Activated CD4-positive, alpha-beta T cell treated with anti-CD3 and anti-CD28 coated beads, Interleukin-2, amount 50 U/mL, for 1 hour (primary cell): Measurements from ENCODE around the gene CGB7.
"Not testable (repeated sequence)": the region's sequence is repeated elsewhere in the genome, so short reads cannot be mapped to it uniquely, and the experiment has no call there.

Experiments
- DNase-seq: peaks from one replicate; pipeline ENCODE4 v3.0.0-alpha.2; 2020

Gene CGB7

DNA sequence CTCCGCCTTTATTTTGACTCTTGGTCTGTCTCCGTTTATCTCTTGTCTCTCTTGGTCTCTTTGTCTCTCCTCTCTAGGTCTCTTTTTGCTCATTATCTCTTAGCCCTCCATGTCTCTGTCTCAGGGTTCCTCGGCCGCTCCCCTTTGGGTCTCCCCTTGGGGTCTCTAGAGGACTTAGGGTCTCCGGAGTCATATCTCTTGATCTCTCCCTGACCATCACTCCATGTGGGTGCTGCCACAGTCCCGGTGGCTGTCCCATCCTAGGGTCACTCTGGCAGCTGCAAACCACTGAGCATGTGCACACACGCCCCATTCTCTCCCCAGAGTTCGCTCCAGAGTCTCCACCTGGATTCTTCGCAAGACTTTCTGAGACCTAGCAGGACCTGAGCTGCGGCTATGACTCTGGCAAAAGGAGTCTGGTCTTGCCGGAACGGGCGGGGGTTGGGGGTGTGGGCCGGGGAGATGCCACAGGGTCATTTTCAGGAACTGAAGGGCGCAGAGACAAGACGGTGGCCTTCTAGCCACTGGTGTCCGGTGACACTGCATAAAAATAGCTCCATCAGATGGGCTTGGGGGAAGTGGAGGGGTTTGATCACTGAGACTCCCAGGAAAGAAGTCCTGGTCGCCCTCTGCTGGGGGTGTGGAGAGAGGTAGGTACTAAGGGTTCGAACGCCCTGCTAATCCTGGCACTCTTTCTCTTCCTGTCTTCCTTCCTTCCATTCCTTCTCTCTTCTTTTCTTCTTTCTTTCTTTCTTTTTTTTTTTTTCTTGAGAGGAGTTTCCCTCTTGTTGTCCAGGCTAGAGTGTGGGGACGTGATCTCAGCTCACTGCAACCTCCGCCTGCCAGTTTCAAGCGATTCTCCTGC is 16.2 kb upstream of the CGB7 start:
- no peak for DNase-seq

DNA sequence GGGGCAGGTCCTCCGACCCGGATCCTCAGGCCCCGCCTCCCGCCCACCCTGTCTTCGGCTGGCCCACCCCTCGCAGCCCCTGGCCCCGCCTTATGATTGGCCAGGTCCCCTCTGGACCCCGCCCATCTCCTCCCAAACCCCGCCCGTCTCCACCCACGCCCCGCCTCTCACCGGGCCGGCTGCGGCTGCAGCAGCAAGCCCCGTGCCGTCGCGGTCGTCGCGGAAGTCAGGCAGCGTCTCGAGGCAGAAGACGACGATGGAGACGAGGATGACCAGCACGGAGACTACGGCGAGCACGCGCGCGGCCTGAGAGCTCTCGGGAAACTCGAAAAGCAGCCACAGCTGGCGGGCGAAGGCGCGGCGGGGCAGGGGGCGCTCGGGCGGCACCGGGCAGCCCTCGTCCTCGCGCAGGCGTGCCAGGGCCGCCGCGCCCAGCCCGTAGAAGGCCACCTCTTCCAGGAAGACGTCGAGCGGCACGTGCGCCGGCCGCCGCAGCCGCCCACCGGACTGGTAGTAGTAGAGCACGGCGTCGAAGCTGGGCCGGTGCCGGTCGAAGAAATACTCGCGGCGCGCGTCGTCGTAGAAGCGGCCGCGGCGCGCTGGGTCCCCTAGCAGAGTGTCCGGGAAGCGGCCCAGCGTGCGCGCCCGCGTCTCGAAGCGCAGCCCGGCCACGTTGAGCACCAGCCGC is 14.5 kb upstream of the CGB7 start:
- no peak for DNase-seq

DNA sequence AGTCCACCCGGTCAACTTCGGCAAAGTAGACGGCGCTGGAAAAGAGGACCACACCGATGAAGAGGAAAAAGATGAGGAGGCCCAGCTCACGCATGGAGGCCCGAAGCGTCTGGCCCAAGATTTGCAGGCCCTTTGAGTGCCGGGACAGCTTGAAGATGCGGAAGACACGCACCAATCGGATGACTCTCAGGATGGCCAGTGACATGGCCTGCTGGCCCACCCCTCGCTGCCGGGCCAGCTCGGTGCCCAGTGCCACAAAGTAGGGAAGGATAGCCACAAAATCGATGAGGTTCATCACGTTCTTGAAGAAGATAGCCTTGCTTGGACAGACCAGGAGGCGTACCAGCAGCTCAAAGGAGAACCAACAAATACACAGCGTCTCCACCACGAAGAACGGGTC is 12.9 kb upstream of the CGB7 start:
- no peak for DNase-seq

DNA sequence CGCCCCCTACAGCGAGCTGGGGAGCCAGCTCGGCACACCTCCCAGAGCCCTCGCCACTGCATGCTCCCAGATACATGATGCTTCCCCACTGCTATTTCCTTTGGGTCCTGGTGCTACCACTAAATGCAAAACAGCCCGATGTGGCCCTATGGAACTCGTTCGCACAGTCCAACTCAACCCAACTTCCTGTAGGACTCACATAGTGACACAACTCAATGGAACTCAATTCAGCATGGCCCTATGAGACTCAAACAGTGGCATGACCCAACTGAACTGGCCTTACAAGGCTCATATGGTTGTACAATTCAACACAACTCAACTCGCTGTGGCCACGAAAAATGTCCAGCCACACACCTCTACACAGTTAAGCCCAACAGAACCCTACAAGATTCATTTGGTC is 11.5 kb upstream of the CGB7 start:
- DNase-seq: no peak

DNA sequence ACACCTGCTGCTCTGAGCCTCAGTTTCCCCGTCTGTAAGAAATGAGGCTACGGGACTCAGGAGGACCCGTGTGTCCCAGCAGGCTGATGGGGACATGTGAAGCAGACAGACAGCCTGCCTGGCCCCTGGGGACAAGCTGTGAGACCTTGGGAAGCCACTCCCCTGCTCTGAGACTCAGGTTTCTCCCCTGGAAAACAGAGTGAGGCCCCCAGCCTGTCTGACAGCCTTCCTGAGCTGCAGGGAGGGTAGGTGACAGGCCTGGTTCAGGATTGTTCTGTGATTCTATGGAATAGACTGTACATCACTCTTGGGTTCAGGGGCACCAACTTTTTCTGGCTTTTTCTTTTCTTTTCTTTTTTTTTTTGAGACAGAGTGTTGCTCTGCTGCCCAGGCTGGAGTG is 10.0 kb upstream of the CGB7 start:
- no peak for DNase-seq

DNA sequence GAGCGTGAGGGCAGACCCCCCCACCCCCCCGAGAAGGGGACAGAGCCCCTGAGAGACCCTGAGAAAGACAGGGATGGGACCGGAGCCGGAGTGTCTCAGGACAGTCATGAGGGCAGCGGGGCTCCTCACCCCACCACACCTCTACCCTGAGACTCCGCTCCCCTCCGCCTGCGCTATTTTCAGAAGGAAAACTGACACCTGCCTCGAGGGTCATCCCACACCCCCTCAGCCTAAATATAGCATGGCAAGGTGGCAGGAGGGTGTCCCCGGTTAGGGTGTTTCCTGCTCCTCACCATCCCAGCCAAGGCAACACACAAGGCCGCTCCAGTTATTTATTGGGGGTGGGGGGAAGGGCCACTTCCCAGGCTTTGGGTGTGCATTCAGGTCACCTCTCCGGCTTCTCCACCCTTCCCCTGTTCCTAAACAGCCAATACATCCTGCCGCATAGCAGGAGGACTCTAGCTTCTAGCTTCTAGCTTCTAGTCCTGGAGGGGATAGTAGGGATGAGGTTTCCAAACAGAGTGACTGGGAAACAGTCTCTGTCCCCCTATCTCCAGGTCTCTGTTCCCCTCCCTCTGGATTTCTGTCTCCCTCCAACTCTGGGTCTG is 8.5 kb upstream of the CGB7 start:
- no peak for DNase-seq

DNA sequence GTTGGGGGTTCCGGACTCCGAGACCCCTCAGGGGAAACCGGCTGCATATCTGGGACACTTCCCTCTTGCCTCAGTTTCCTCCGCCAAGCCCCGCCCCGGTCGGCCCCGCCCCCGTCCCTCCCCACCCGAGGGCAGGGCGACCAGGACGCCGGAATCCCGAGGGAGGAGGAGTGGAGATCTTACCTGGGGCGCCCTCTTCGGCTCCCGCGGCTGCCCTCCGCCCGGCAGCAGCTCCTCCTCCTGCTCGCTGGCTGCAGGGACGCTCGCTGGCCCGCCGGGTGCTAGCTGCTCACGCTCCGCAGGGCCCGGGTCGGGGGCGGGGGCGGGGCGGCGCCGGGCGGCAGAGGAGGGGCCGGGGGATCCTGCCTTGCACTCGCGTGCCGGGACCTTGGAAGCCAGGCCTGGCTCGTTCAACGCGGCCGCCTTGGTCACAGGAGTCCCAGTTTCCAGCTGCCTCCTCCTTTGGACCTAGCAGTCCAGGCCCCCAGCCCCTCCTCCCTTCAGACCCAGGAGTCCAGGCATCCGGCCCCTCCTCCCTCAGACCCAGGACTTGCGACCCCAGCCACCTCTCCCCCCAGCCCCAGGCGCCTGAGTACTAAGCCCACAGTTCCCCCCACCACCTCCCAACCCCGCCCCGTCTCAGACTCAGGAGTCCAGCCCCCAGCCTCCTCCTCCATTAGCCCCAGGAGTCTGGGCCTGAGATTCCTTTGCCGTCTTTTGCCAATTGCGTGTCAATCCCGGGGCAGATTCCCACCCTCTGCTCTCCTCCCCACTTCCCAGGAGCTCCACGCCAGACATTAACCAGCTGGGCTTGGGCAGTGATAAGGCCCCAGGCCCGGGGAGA is 7.4 kb upstream of the CGB7 start, which contains the start of gene NTF4:
NTF4 (minus strand) TSS at position 51 of the 844 bp plus-strand sequence. CDS start 2,821 bp downstream, outside the sequence.
- DNase-seq: no peak

DNA sequence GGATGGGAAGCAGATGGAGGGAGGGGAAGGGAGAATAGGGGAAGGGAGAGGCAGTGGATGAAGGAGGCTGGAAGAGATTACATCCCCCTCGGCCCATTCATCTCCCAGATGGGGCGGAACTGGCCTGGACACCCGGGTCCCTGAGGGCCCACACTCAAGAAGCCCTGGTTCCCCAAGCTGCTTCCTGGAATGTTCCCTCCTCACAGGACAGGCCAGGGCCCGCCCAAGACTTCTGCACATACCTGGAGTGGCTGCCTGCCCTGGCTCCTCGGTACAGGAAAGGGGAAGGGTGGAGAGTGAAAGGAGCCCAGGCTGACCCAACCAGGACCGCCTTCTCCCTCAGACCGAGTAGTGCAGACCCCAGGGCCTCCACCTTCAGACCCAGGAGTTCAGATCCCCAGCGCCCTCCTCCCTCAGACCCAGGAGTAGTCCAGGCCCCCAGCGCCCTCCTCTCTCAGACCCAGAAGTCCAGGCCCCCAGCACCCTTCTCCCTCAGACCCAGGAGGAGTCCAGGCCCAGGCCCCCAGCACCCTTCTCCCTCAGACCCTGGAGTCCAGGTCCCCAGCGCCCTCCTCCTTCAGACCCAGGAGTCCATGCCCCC is 6.6 kb upstream of the CGB7 start:
- DNase-seq: no peak

DNA sequence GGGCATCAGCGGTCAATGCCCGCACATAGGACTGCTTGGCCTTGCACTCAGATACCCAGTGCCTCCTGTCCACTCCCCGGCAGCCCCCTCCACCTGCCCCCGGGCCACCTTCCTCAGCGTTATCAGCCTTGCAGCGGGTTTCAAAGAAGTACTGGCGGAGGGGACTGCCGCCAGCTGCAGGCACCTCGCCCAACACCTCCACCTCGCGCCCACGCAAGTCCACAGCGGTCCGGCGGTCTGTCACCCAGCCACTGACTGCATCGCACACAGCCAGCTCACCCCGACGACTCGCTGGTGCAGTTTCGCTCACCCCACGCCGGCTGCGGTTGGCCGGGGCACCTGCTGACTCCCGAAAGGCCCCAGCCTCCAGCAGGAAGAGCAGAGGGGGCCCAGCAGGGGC is 3.9 kb upstream of the CGB7 start:
- DNase-seq: no peak

DNA sequence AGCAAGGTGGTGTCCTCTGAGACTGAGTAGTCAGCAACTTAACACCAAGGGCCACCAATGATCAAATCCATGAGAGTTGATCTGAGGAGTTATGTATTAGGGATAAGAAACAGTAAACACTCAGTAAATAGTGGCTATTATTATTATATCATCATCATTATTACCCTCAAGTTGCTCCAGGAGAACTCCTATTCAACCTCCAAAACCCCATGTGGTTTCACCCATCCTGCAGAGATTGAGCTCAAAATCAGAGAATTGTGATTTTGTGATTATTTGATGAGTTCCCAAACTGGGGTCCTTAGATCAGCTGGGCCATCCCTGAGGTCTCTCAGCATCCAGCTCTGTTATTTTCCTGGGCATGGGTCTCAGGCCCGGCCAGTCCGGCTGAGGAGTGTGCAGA is 3.5 kb upstream of the CGB7 start:
- DNase-seq: no peak

DNA sequence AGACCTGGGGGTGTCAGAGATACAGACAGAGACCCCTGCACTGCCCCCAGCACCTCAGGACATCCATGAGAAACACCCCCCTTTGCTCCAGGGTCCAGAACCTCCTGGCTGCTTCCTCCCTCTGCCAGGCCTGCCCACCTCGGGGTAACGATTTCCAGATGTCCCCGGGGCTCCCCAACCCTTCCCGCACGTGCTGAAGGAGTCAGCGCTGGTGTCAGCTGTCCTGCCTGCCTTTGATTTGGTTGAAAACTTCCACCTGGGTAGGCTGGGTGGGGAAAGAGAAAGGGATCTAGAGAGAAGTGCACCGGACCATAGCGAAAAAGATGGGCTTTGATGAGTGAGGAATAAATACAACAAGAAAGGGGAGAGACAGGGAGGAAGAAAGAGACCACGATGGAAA is 1.5 kb upstream of the CGB7 start:
- no peak for DNase-seq

DNA sequence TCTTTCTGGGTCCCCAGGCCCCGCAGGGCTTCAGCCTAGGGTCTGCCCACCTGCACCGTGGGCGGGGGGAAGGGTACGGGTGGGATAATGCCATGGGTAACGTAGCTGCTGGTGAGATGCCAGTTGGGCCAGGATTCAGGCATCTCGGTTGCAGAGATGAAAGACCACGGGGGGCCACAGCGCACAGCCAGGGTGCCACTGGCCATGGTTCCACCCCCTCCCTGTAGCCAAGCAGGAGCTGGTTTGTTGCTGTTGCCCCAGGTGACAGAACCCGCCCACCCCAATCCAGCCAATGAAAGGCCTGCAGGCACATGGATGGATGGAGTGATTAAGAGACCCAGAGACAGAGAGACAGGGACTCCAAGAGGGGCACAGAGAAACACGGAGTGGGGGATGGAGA is 1.0 kb upstream of the CGB7 start:
- no peak for DNase-seq

DNA sequence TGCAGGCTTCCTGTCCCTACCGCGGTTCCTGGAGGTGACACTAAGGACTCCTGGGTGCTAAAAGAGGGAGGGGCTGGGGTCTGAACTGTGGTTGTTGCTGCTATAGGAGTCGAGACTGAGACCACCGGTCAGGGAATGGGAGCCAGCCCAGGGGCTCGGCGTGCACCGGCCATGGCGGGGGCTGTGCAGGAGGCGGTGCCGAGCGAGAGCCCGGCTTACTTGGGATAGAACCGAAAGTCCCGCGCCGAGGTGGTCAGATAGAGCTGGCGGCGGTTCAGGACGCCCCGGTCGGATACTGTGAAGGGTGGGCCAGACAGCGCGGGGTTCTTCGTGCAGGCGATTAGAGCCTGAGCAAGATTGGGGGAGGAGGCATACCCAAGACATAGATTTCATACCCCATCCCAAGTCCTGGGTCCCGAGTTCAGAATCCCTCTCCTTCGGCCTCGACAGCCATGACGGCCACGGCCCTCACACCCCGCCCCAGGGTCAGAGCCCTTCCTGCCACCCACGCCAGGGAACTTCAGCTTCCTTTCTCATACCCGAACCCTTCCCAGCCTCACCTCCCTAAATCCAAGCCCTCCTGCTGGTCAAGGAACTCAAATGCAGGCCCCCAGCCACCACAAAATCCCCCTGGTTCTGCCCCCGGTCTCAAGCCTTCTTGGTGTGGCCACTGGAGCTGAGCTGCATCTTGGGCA is 500 bp downstream of the CGB7 start:
- not testable (repeated sequence) for DNase-seq

DNA sequence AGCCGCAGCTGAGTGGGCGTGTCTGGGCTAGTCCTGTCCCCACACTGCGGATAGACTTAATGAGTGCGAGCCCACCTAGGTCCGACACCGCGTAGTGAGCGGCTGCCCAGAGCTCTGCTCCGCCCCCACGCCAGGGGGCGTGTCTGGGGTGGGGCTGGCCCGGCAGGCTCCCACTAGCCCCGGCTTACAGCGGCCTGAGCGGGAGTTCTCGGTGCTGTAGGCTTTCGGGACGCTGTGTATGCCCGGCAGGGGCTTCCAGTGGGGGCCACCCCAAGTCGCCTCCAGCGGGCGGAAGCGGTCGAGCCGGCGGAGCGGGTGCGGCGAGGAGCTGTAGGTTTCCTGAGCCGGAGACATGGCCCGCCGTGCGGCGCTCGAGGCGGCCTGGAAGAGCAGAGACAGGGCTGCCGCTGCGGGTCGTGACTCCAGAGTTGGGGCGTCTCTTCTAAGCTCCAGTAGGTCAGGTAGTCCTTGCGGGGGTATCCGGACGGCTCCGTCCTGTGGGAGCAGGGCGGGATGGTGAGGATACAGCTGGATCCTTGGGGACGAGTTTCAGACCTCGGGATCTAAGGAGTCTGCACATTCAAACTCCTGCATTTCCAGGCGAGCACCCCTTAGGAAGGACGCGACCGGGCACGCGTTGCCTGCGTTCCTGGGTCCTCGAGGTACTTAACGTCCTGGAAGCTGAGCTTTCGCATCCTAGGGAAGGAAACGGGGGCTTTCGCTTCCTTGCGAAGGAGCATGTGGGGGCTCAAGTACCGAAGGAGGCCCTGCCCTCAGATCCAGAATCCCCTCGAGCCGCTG is 1.2 kb downstream of the CGB7 start:
- peak; percentile 43 for DNase-seq

DNA sequence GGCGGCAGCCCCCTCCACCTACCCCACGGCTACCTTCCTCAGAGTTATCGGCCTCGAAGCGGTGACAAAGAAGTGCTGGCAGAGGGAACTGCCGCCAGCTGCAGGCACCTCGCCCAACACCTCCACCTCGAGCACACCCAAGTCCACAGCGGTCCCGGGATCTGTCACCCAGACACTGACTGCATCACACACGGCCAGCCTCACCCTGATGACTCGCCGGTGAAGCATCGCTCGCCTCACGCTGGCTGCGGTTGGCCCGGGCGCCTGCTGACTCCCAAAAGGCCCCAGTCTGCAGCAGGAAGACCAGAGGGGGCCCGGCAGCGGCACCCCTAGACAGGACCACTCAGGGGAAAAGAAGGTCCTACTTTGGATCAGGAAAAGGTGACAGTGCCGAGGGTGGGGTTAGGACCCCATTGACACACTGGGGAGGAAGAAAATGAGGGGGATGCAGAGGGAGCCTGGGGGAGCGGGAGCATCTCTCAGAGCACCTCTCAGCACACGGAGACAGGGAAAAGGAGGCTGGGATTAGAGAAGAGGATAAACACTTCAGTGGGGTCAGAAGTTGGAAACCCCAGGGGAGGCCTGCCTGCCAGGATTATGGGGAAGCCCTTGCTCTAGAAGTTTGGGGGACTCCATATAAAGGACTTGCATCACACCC is 7.0 kb downstream of the CGB7 start:
- DNase-seq: not testable (repeated sequence)

DNA sequence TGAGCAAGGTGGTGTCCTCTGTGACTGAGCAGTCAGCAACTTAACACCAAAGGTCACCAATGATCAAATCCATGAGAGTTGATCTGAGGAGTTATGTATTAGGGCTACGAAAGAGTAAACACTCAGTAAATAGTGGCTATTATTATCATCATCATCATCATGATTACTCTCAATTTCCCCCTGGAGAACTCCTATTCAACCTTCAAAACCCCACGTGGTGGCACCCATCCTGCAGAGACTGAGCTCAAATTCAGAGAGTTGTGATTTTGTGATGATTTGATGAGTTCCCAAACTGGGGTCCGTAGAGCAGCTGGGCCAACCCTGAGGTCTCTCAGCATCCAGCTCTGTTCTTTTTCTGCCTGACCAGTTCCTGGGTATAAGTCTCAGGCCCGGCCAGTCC is 7.7 kb downstream of the CGB7 start:
- DNase-seq: not testable (repeated sequence)

DNA sequence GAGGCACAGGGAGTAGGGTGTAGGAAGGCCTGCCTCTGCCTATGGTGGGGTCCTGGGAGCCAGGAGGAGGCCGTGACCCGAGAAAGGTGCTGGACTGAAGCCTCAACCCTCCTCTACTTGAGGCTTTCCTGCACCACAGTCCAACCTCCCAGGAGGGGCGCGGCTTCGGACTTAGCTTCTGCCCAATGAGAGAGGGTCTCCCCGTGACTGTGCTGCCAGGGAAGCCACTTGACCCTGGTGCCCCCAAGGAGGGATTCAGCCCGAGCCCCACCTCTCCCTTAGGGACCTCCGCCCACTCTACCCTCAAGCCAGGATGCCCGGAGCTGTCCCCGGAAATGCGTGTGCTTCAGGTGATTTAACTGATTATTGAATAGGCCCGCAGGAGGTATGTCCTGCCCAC is 8.5 kb downstream of the CGB7 start, which contains the start of gene CGB8:
CGB8 (minus strand) TSS at position 101 of the 400 bp plus-strand sequence. CDS start 372 bp downstream, outside the sequence.
- DNase-seq: not testable (repeated sequence)

DNA sequence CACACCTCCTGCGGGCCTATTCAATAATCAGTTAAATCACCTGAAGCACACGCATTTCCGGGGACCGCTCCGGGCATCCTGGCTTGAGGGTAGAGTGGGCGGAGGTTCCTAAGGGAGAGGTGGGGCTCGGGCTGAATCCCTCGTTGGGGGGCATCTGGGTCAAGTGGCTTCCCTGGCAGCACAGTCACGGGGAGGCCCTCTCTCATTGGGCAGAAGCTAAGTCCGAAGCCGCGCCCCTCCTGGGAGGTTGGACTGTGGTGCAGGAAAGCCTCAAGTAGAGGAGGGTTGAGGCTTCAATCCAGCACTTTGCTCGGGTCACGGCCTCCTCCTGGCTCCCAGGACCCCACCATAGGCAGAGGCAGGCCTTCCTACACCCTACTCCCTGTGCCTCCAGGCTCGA is 14.0 kb downstream of the CGB7 start, which contains the start of gene CGB5:
CGB5 (plus strand) TSS at position 301 of the 400 bp plus-strand sequence. CDS start 362 bp downstream, outside the sequence.
- not testable (repeated sequence) for DNase-seq

DNA sequence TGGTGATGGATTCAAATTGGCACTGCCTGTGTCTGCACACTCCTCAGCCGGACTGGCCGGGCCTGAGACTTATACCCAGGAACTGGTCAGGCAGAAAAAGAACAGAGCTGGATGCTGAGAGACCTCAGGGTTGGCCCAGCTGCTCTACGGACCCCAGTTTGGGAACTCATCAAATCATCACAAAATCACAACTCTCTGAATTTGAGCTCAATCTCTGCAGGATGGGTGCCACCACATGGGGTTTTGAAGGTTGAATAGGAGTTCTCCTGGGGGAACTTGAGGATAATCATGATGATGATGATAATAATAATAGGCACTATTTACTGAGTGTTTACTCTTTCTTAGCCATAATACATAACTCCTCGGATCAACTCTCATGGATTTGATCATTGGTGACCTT is 14.9 kb downstream of the CGB7 start:
- DNase-seq: not testable (repeated sequence)

DNA sequence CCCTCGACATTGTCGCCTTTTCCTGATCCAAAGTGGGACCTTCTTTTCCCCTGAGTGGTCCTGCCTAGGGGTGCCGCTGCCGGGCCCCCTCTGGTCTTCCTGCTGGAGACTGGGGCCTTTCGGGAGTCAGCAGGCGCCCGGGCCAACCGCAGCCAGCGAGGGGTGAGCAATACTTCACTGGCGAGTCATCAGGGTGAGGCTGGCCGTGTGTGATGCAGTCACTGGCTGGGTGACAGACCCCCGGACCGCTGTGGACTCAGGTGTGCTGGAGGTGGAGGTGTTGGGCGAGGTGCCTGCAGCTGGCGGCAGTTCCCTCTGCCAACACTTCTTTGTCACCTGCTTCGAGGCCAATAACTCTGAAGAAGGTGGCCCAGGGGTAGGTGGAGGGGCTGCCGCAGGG is 15.4 kb downstream of the CGB7 start:
- no peak for DNase-seq
